Parathyroid adenoma (tissue), 2 donors: ENCODE data around the gene METTL18.

ENCODE experiments used
- H2AFZ ChIP-seq: fragments of 300-600 bp; sonication (generic); one replicate; pipeline ENCODE4 v1.7.0; 2017; ENCODE audit warnings: antibody characterized with exemption, mild to moderate bottlenecking
- H3K27ac ChIP-seq: fragments of 300-600 bp; sonication (generic); one replicate; pipeline ENCODE4 v1.7.0; 2017
- H3K27me3 ChIP-seq: fragments of 300-600 bp; sonication (generic); one replicate; pipeline ENCODE4 v1.7.0; 2017; ENCODE audit warnings: low read length; ENCODE audit not compliant: control insufficient read depth, insufficient read depth
- H3K36me3 ChIP-seq: fragments of 300-600 bp; sonication (generic); one replicate; pipeline ENCODE4 v1.7.0; 2017; ENCODE audit warnings: low read length; ENCODE audit not compliant: control insufficient read depth, insufficient read depth
- H3K4me1 ChIP-seq: fragments of 300-600 bp; sonication (generic); one replicate; pipeline ENCODE4 v1.7.0; 2017; ENCODE audit warnings: control low read depth
- H3K4me2 ChIP-seq: fragments of 300-600 bp; sonication (generic); one replicate; pipeline ENCODE4 v1.7.0; 2017; ENCODE audit warnings: low read length
- H3K4me3 ChIP-seq: fragments of 300-600 bp; sonication (generic); one replicate; pipeline ENCODE4 v1.7.0; 2017; ENCODE audit warnings: low read depth, low read length
- H3K79me2 ChIP-seq: fragments of 300-600 bp; sonication (generic); one replicate; pipeline ENCODE4 v1.7.0; 2017; ENCODE audit warnings: control low read depth
- H3K9ac ChIP-seq: fragments of 300-600 bp; sonication (generic); one replicate; pipeline ENCODE4 v1.7.0; 2017; ENCODE audit warnings: mild to moderate bottlenecking
- H3K9me3 ChIP-seq: fragments of 300-600 bp; sonication (generic); one replicate; pipeline ENCODE4 v1.7.0; 2017; ENCODE audit warnings: low read length; ENCODE audit not compliant: control insufficient read depth
- CTCF ChIP-seq: fragments of 300-600 bp; sonication (generic); IDR thresholded peaks from one replicate; pipeline ENCODE4 v1.7.0; 2017; ENCODE audit warnings: antibody characterized with exemption, mild to moderate bottlenecking
- donor health status: primary hyperparathyroidism.

The METTL18 gene

GRCh38 chr1:169765580-169766331 lies 29.0 kb downstream of the METTL18 start:
- no peak for TF ChIP-seq CTCF
- Histone ChIP-seq H3K27me3 (no peaks in the 10 kb centered on the region), H3K36me3 (no peaks in the 10 kb centered on the region), H3K4me2 (no peak overlapping the region), H3K9ac (no peak overlapping the region), H3K9me3 (no peaks in the 10 kb centered on the region), H3K27ac (no peak overlapping the region), H3K4me3 (no peak overlapping the region), H3K4me1 (no peaks in the 10 kb centered on the region), H2AFZ (no peak overlapping the region), H3K79me2 (no peaks in the 10 kb centered on the region)

GRCh38 chr1:169764919-169765318 lies 29.8 kb downstream of the METTL18 start:
- H3K36me3 ChIP-seq = no peaks in the 10 kb centered on the region
- H3K27me3 ChIP-seq = no peaks in the 10 kb centered on the region
- no peak overlapping the region for H3K4me3 ChIP-seq
- H3K79me2 ChIP-seq = no peaks in the 10 kb centered on the region
- TF ChIP-seq CTCF = no peak
- H3K4me2 ChIP-seq = no peak overlapping the region
- no peak overlapping the region for H3K9ac ChIP-seq
- no peaks in the 10 kb centered on the region for H3K9me3 ChIP-seq
- no peak overlapping the region for H3K27ac ChIP-seq
- H2AFZ ChIP-seq = no peak overlapping the region
- no peaks in the 10 kb centered on the region for H3K4me1 ChIP-seq

GRCh38 chr1:169762699-169763098 lies 32.0 kb downstream of the METTL18 start:
- Histone ChIP-seq H2AFZ (peak overlapping the region; percentile 70), H3K9me3 (no peaks in the 10 kb centered on the region), H3K27ac (peak overlapping the region; percentile 15), H3K36me3 (no peaks in the 10 kb centered on the region), H3K4me1 (no peaks in the 10 kb centered on the region), H3K4me2 (no peak overlapping the region), H3K79me2 (no peaks in the 10 kb centered on the region), H3K27me3 (no peaks in the 10 kb centered on the region), H3K4me3 (no peak overlapping the region), H3K9ac (no peak overlapping the region)
- no peak for TF ChIP-seq CTCF

GRCh38 chr1:169759038-169759437 lies 35.7 kb downstream of the METTL18 start:
- no peak for TF ChIP-seq CTCF
- no peak overlapping the region for H3K9ac ChIP-seq
- H3K27ac ChIP-seq = no peak overlapping the region
- H3K36me3 ChIP-seq = no peaks in the 10 kb centered on the region
- H3K4me2 ChIP-seq = no peak overlapping the region
- no peaks in the 10 kb centered on the region for H3K9me3 ChIP-seq
- H3K79me2 ChIP-seq = no peaks in the 10 kb centered on the region
- no peaks in the 10 kb centered on the region for H3K27me3 ChIP-seq
- no peak overlapping the region for H3K4me3 ChIP-seq
- H2AFZ ChIP-seq = no peak overlapping the region
- H3K4me1 ChIP-seq = peaks cover 2% of the 10 kb centered on the region

- no peak for TF ChIP-seq CTCF
- no peak overlapping the region for H3K9ac ChIP-seq
- no peak overlapping the region for H3K27ac ChIP-seq
- no peak overlapping the region for H3K4me3 ChIP-seq
- H3K9me3 ChIP-seq = no peaks in the 10 kb centered on the region
- no peaks in the 10 kb centered on the region for H3K36me3 ChIP-seq
- no peaks in the 10 kb centered on the region for H3K79me2 ChIP-seq
- H3K27me3 ChIP-seq = no peaks in the 10 kb centered on the region
- H3K4me2 ChIP-seq = no peak overlapping the region
- H3K4me1 ChIP-seq = peaks cover 15% of the 10 kb centered on the region
- peak overlapping the region; percentile 28 for H2AFZ ChIP-seq
Measured at GRCh38 chr1:169753549-169753948, 41.2 kb downstream of the METTL18 start.
